GM18502 (cell line): ENCODE measurements around the gene TM9SF3.
"Not testable (repeated sequence)": the region's sequence is repeated elsewhere in the genome, so short reads cannot be mapped to it uniquely, and the experiment has no call there.

Experiments used
- ATAC-seq: cut with Tn5 transposase; IDR thresholded peaks from one replicate; pipeline ENCODE4 v1.9.1; 2021; ENCODE audit warnings: mild to moderate bottlenecking; ENCODE audit not compliant: unreplicated experiment, poor library complexity

The TM9SF3 gene

DNA sequence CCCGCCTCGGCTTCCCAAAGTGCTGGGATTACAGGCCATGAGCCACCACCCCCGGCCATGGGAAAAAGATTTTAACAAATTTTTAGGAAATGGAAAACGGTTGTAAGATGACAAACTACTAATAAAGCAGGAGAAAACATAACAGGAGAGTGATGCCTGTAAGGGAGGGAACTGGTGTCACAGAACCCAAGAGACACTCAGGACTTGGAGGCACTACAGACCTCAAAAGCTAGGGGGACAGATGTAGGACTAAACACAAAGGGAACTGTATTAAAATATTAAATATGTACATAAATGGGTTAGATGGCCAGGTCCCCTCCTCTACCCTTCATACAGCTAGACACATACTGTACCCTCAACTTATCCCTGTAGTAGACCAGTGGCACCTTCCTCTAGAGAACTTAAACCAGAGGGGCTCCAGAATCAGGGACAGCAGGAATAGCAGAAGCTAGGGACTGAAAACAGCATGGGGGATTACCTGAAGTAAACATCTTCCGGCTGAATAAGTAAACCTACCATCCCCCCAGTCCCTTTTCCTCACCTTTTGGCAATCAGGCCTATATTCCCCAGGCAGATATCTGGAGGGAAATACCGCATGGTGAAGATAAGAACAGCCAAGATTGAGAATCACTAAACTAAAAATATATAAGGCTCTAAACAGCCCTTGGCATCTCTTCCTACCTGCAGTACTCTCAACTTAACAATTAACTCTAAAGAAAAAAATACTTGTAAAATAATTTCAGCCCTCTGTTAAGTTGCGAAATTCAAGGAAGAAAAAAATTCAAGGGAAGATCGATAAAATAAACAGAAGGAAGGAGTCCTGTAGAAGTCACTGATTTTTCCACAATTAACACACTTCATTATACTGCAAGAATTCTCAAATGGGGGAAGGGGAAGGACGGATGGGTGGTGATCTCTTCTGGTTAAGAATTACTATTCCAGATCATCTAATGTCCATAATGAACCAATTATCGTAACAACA lies 15.5 kb downstream of the TM9SF3 start:
- ATAC-seq, result no peak

- ATAC-seq, result no peak
These were observed 16.3 kb downstream of the TM9SF3 start for GRCh38 chr10:96570511-96570910.

- no peak for ATAC-seq
These were observed 18.4 kb downstream of the TM9SF3 start for GRCh38 chr10:96568402-96568801.

DNA sequence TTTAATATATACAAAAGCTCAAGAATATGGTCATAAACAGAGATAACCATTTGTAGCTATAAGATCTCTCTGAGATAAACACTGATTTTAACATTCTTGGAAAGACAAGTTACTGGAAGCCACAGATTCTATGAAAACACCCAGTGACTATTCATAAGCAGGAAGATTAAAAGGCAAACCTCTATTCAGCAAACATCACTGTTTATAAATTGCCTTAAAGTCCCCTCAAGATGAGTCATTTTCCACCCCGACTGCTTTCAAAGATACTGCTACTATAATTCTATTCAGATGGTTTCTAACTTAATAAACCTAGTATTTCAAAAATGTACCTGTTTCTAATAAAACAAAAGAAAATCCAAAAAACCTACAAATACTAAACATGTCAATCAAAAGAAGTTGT lies 21.0 kb downstream of the TM9SF3 start:
- ATAC-seq, result no peak

DNA sequence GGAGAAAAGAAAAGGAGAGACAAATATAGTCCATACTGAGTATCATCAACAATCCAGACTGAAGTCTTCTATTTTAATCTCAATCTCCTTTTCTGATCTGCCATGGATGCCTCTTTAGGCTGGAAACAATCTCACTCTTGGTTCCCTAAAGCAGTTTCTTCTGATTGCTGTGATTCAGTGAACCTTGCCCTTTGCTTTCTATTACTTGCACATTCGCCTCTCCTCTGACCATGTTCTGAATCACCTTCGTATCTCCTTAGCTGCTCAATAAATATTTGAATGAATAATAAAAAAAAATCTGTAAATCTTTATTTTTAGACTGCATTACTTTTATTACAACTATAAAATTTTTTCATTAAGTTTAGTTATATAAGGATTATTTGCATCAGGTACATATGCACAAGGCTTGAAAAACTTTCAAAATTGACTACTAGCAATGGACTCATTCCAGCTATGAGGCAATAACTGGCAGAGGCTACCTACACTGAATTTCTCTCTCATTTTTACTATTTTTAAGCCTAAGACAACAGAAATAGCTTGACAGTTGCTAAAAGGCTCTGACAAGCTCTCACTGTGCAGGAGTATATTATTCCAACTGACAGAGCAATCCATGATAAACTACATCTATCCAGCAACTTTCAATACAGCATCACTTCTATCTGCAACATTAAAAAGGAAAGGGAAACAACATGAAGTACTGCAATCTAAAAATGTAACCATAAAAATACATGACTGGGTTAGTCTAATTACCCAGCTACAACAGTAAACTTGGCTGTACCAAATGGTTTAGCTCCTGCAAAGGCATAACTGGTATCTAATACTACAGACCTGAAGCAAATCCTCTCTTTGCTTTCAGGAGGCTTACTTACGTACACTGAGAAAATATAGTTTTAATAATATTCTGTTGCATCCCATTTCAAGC lies 25.6 kb downstream of the TM9SF3 start:
- ATAC-seq, result no peak

- ATAC-seq, result no peak
These were observed 26.3 kb downstream of the TM9SF3 start for GRCh38 chr10:96560489-96560888.

DNA sequence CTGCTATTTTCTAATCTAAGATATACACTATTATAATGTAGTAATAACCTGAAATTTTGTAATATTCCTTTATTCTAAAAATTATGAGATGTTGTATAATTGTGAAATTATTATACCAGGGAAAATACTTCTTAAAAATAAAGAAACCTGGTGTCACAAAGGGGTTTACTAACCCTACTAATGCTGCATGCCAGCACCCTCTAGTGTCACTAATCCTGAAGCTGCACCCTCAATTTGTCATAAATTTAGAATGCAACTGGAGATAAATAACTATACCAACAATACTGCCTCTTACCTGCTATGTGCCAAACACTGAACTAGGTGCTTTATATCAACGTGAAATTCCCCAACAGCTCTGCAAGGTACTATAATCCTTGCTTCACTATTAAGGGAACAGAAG lies 30.8 kb downstream of the TM9SF3 start:
- ATAC-seq, result no peak

- no peak for ATAC-seq
These were observed 31.5 kb downstream of the TM9SF3 start for GRCh38 chr10:96555330-96555729.

DNA sequence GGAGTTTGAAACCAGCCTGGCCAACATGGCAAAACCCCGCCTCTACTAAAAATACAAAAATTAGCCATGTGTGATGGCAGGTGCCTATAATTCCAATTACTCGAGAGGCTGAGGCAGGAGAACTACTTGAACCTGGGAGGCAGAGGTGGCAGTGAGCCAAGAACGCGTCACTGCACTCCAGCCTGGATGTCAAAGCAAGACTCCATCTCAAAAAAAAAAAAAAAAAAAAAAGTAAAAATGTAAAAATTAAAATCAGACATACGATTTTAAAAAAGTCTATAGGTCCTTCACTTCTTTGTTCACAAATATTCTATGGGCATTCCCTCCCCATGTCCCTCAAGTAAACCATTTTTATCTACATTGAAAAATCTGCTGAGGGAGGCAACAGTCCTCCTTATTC lies 38.2 kb downstream of the TM9SF3 start:
- ATAC-seq, result no peak

- not testable (repeated sequence) for ATAC-seq
These were observed 41.3 kb downstream of the TM9SF3 start for GRCh38 chr10:96545558-96545957.

DNA sequence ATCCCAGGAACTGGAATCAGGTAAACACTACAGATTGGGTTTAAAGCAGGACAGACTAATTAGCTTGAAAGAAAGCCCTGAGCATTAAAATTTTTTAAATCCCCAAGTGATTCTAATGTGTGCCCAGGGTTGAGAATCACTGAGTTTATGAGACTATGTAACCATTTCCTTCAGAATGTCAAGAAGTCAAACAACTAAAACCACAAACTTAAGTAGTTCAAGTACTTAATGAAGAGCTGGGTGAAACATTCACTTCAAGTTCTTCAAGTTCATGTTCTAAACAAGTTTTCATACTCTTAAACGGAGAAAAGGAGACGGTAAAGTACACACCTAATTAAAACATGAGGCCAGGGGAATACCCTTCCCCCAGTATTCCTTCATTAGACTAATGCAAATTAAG lies 44.9 kb downstream of the TM9SF3 start:
- no peak for ATAC-seq

GRCh38 chr10:96540240-96540639 lies 46.6 kb downstream of the TM9SF3 start:
- no peak for ATAC-seq

GRCh38 chr10:96538683-96539082 lies 48.1 kb downstream of the TM9SF3 start:
- no peak for ATAC-seq

- ATAC-seq, result no peak
These were observed 50.7 kb downstream of the TM9SF3 start for GRCh38 chr10:96536129-96536528.

DNA sequence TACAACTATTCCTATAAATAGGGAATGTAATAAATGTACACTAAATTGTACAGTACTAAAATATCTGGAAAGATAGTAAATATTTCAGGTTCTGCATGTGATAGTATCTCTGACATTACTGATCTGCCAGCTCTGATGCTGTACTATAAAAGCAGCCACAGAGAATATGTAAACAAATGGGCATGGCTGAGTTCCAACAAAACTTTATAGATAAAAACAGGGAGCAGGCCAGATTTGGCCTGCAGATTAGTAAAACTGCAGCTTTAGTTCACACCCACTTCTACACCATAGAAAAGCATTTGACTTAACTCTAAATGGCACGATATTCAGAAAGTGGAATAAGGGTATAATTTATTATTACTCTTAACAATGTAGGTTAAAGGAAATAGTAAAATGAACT lies 54.3 kb downstream of the TM9SF3 start:
- ATAC-seq, result no peak

DNA sequence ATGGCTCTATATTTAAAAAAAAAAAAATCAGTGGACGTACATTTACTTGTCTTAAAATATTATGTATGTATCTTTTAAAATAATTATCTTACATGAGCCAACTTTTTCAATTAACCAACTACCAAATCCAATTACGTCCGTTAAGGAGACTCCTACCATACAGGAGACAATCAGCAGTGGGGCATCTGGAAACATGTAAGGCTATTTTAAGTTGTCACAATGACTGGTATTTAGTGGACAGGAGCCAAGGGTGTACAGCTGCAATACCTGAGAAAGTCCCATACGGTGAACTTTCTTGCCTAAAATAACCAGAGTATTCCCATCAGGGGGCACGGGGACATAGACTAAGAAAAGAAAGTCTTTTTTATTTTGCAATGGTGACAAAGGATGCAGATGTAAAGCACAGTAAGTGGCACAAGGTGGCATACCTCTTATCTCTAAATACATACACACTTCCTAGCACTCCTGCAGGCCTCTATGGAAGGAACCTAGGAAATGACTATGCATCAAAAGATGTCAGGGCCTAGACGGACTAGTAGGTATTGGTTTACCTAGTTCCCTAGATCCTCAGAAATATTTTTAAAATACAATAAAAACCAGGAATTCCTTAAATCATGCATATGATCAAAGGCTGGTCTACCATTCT lies 57.1 kb downstream of the TM9SF3 start:
- no peak for ATAC-seq

DNA sequence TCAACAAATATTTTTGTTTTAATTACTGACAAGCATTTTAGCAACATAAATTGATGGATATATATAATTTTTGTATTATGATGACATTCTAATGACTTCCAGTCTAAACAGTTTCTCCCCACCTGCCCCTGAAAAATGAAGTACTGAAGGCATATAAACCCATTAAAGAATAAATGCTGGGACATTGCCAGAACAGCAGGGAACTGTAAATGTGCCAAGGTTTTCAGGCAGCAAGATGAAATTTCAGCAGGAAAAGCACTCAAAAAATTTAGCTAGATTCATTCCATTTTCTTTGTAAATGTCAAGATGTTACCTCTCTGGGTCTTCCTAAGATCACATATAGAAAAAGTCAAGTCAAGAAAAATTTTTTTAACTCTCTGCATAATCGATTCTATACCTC lies 62.1 kb downstream of the TM9SF3 start:
- no peak for ATAC-seq

GRCh38 chr10:96517284-96517683 lies 69.5 kb downstream of the TM9SF3 start:
- ATAC-seq, result no peak

GRCh38 chr10:96516337-96516736 lies 70.5 kb downstream of the TM9SF3 start:
- no peak for ATAC-seq

DNA sequence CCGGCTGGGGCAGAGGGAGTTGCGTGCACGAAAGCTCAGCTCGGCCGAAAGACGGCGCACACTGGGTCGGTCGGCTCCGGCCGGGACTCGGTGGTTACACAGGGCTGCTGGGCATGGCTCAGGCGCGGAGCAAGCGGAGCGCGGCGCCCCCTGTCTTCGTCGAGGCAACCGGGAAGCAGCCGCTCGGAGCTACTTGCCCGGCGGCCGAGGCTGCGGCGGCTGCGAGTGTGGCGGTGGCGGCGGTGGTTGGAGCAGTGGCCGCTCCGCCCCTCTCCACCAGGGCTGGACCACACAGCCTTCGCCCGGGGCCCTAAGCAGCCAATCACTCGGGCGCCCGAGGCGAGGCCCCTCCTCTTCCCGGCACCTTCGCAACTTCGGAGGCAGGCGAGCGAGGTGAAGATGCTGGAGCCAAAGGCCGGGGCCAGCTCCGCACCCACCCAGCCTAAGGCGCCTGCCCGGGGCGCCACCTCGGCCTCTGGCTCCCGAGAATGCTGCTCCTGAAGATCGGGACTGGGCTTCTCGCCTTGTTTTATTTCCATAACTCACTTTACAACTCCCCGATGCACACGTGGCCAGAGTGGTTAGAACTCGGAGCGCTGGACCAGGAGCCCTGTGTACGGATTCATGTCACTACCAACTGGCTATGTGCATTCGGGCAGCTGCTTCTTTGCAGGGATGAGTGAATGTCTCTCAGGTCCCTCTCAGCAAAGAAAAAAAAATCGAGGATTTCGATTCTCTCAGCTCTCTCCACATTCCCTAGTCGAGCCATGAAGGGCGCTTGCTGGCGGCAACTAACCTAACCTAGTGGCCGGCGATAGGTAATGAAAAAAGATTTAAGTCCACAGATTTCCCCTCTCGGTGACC lies 72.9 kb downstream of the TM9SF3 start, which contains the start of gene TLL2:
TSS of gene TLL2 (minus strand) at position 229 of the 864 bp plus-strand sequence. CDS start 241 bp downstream, outside the sequence.
- peak; percentile 86 for ATAC-seq
